ENCODE results near the gene BPGM.

Gene BPGM

DNA sequence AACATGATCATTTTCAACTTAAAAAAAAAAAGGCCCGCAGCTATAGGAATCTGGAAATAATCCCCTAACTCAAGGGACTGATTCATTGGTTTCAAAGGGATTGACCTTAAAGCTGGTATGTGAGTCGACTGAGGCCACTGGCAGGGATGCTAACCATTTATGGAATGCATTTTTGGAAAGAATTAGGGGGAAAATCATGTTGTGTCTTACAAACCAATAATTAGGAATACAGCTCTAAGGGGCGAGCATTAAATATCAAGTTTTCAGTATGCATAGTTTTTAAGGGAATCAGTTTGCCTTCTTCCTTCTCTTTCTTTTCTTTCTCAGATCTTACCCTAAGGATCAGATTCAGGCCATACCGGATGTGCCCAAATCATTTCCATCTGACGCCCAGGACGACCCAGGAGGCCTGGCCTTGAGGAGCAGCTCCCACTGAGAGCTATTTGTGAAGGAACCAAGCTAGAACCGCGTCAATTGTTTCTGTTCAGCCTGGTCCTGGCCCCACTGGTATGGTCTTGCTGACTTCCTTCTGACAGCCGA, 48.7 kb downstream of the BPGM start:
- DNase-seq (ENCODE audit: low read depth, low spot score), result peak; percentile 73
- ChIA-PET CTCF (interaction anchor here (0.8 to 10.8 kb wide), 7 partner anchors 8 to 73 kb away, joined by 3 to 164 read pairs (median 4); no protein-coding TSS in a partner anchor), POLR2A (interaction anchor here (0.6 to 2.8 kb wide), 12 partner anchors 13 to 225 kb away, joined by 3 to 26 read pairs (median 4); partner anchors contain the start of gene CALD1)
- H3K4me3 ChIP-seq (ENCODE audit: low read depth, low read length), result no peak overlapping the region
- TF ChIP-seq CTCF (IDR thresholded peaks at IDR 0.05; ENCODE audit: insufficient read depth, low read length, missing control alignments), result no peak

- ChIA-PET POLR2A (interaction anchor here (0.7 to 2.8 kb wide), 5 partner anchors 50 to 208 kb away, joined by 3 to 26 read pairs (median 3); partner anchors contain the start of gene CALD1), CTCF (interaction anchor here (1.4 to 10.8 kb wide), 3 partner anchors 10 to 58 kb away, joined by 5 to 164 read pairs (median 16); no protein-coding TSS in a partner anchor)
- TF ChIP-seq CTCF (IDR thresholded peaks at IDR 0.05; ENCODE audit: insufficient read depth, low read length, missing control alignments), result no peak
- H3K4me3 ChIP-seq (ENCODE audit: low read depth, low read length), result no peak overlapping the region
- DNase-seq (ENCODE audit: low read depth, low spot score), result no peak
Measured at GRCh38 chr7:134696261-134696660, 49.6 kb downstream of the BPGM start.

DNA sequence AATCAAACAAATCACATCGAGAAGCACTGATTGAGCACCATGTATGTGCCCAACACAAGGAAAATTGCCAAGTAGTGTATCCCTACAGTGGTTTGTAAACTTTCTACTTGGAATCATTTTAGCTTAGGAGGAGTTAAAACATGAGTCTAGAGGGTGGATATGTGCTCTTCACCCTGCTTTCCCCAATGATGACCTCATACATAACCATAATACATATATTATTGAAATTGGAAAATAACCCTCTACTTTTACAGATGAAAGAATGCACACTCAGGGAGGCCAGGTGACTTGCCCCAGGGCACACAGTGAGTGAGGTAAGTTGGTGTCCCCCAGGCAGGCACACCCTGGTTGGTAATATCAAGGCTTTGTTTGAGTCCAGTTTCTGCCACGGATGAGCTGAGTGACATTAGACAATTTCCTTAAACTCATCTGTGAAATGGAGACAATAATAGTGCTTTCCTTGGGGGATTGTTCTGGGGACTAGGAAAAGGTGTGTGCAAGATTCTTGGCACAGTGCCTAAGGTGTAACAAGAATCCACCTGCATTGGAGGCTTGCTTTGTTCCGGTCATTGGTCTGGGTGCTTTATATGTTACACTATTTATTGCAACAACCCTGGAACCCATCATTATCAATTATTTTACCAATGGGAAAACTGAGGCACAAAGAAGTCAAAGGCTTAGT, 50.7 kb downstream of the BPGM start:
- ChIA-PET CTCF (interaction anchor here (1.0 to 10.8 kb wide), 3 partner anchors 27 to 57 kb away, joined by 3 to 164 read pairs (median 16); no protein-coding TSS in a partner anchor), POLR2A (interaction anchor here (1.2 kb wide), 1 partner anchor 86 kb away, joined by 3 read pairs; no protein-coding TSS in a partner anchor)
- no peak for DNase-seq (ENCODE audit: low read depth, low spot score)
- TF ChIP-seq CTCF (IDR thresholded peaks at IDR 0.05; ENCODE audit: insufficient read depth, low read length, missing control alignments), result no peak
- no peak overlapping the region for H3K4me3 ChIP-seq (ENCODE audit: low read depth, low read length)

DNA sequence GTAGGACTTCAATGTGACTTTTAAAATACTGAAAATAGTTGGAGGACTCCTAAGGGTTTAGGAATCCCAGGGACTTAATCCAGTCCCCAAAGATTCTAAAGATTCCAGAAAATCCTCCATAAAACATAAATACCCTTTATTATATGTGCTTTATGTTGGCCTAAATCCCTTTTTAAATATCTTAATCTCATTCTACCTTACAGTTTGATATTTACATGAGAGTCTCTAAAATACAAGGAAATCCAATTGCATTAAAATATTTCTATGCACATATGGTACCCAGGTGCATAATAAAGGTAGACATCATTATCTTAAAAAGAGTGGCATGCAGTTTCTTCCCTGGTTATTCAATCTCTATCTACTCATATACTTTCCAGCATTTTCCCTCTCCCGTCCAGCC, 51.8 kb downstream of the BPGM start:
- TF ChIP-seq CTCF (IDR thresholded peaks at IDR 0.05; ENCODE audit: insufficient read depth, low read length, missing control alignments), result no peak
- ChIA-PET POLR2A (interaction anchor here (1.2 kb wide), 1 partner anchor 85 kb away, joined by 3 read pairs; no protein-coding TSS in a partner anchor), CTCF (interaction anchor here (1.0 to 10.8 kb wide), 4 partner anchors 26 to 56 kb away, joined by 3 to 164 read pairs (median 6); no protein-coding TSS in a partner anchor)
- DNase-seq (ENCODE audit: low read depth, low spot score), result no peak
- no peak overlapping the region for H3K4me3 ChIP-seq (ENCODE audit: low read depth, low read length)

- POLR2A ChIA-PET, result no interaction called here
- DNase-seq (ENCODE audit: low read depth, low spot score), result no peak
Measured at GRCh38 chr7:134699021-134699818, 52.6 kb downstream of the BPGM start.

More at GRCh38 chr7:134699021-134699818, 52.6 kb downstream of the BPGM start:
- CTCF ChIA-PET, result interaction anchor here (0.6 to 5.1 kb wide), 7 partner anchors 17 to 90 kb away, joined by 3 to 33 read pairs (median 3); no protein-coding TSS in a partner anchor
- no peak overlapping the region for H3K4me3 ChIP-seq (ENCODE audit: low read depth, low read length)
- TF ChIP-seq CTCF (IDR thresholded peaks at IDR 0.05; ENCODE audit: insufficient read depth, low read length, missing control alignments), result no peak
